BJ (cell line): ENCODE measurements around the gene GALNTL6. TPM values are rescaled to one million over a fixed set of nuclear protein-coding genes. Genes with fewer than 3 reads are reported as not detected.
A peak's percentile ranks its signal among the peaks of the same experiment; 100 is the strongest.
"Not testable (repeated sequence)": the region's sequence is repeated elsewhere in the genome, so short reads cannot be mapped to it uniquely, and the experiment has no call there.

Experiments used
- CTCF ChIA-PET: fragments of 350-600 bp; formaldehyde crosslinking; extraction: SDS; loops from one replicate; lab custom pipeline; 2021; ENCODE audit warnings: antibody characterized with exemption, inconsistent platforms; lab: Yijun Ruan, JAX
- POLR2A ChIA-PET: fragments of 300-600 bp; sonication (Branson Sonifier 250); formaldehyde crosslinking; extraction: SDS; loops from one replicate; lab custom pipeline; 2021; ENCODE audit warnings: antibody characterized with exemption; lab: Charles Lee
- DNase-seq: peaks from one replicate; pipeline ENCODE4 v3.0.0-alpha.2; 2011; ENCODE audit warnings: low read depth
- H3K27me3 ChIP-seq: 2 replicates; pipeline ENCODE4 v1.6.0; 2011; ENCODE audit warnings: low read length; ENCODE audit not compliant: control insufficient read depth, insufficient read depth
- H3K36me3 ChIP-seq: 2 replicates; pipeline ENCODE4 v1.5.1; 2011; ENCODE audit warnings: low read length; ENCODE audit not compliant: control insufficient read depth, insufficient read depth
- H3K4me3 ChIP-seq: 2 replicates; pipeline ENCODE4 v1.5.1; 2011; ENCODE audit warnings: low read depth, mild to moderate bottlenecking, control low read depth, low read length
- CTCF ChIP-seq: IDR thresholded peaks from 2 replicates; pipeline ENCODE4 v1.5.1; 2011; ENCODE audit warnings: low read depth, mild to moderate bottlenecking, control low read depth, inconsistent platforms, low read length, moderate library complexity; ENCODE audit not compliant: insufficient read depth
- polyA plus RNA-seq: library from polyadenylated mRNA; depleted of rRNA; stranded (reverse); fragments of >200 nt; gene quantifications from 2 replicates; pipeline ENCODE4 v1.2.3, GENCODE V29; 2011

GALNTL6 gene
- polyA plus RNA-seq, 1 experiment = 0.02 TPM

GRCh38 chr4:172951679-172952451 is 1138.7 kb downstream of the GALNTL6 start:
- POLR2A ChIA-PET = no interaction called here

GRCh38 chr4:172953896-172954568 is 1140.8 kb downstream of the GALNTL6 start:
- no peak for TF ChIP-seq CTCF
- H3K36me3 ChIP-seq = no peaks in the 10 kb centered on the region
- CTCF ChIA-PET = no interaction called here
- H3K27me3 ChIP-seq = peaks cover 2% of the 10 kb centered on the region; the same call in 1 of the 2 replicates
- no peak for DNase-seq
- no peak overlapping the region for H3K4me3 ChIP-seq
- POLR2A ChIA-PET = no interaction called here

More at GRCh38 chr4:172951679-172952451, 1138.7 kb downstream of the GALNTL6 start:
- Histone ChIP-seq H3K27me3 (peaks cover 2% of the 10 kb centered on the region; the same call in 1 of the 2 replicates), H3K4me3 (no peak overlapping the region), H3K36me3 (no peaks in the 10 kb centered on the region)
- CTCF ChIA-PET = interaction anchor here (0.6 kb wide), 1 partner anchor 450 kb away, joined by 4 read pairs; no protein-coding TSS in a partner anchor
- no peak for TF ChIP-seq CTCF
- DNase-seq = no peak

- POLR2A ChIA-PET, H3K27me3 ChIP-seq, DNase-seq, H3K4me3 ChIP-seq, CTCF ChIA-PET, H3K36me3 ChIP-seq: not testable (repeated sequence)
Observed at GRCh38 chr4:172956340-172956739, 1143.1 kb downstream of the GALNTL6 start.

GRCh38 chr4:172957216-172957615 is 1144.0 kb downstream of the GALNTL6 start:
- TF ChIP-seq CTCF = no peak

GRCh38 chr4:172962564-172963353 is 1149.6 kb downstream of the GALNTL6 start:
- Histone ChIP-seq H3K27me3 (peaks cover 8% of the 10 kb centered on the region), H3K36me3 (no peaks in the 10 kb centered on the region), H3K4me3 (no peak overlapping the region)
- TF ChIP-seq CTCF = no peak
- DNase-seq = peak; percentile 93
- POLR2A ChIA-PET = interaction anchor here (0.6 kb wide), 1 partner anchor 459 kb away, joined by 3 read pairs; no protein-coding TSS in a partner anchor
- CTCF ChIA-PET = interaction anchor here (1.0 to 1.4 kb wide), 2 partner anchors 14 to 38 kb away, joined by 3 to 4 read pairs; no protein-coding TSS in a partner anchor

More at GRCh38 chr4:172957216-172957615, 1144.0 kb downstream of the GALNTL6 start:
- DNase-seq = no peak
- Histone ChIP-seq H3K4me3 (no peak overlapping the region), H3K27me3 (no peaks in the 10 kb centered on the region), H3K36me3 (no peaks in the 10 kb centered on the region)
- ChIA-PET CTCF (no interaction called here), POLR2A (no interaction called here)
